GM12878 (cell line): ENCODE data around the gene PHF10.

Experiments
- DPF2 ChIP-seq: fragments of 450-650 bp; IDR thresholded peaks from 2 replicates; pipeline ENCODE4 v1.6.1; 2017; ENCODE audit warnings: mild to moderate bottlenecking
- EP300 ChIP-seq, 2 experiments: fragments of 150-350 bp in 1 of 2; IDR thresholded peaks; 2 replicates each; pipeline ENCODE4 v1.6.1; 2011 to 2012; ENCODE audit warnings: low read depth in 2 of 2, low read length in 2 of 2, borderline replicate concordance in 1 of 2, improper control_type of control experiment in 1 of 2, inconsistent platforms in 1 of 2; ENCODE audit not compliant: control insufficient read depth in 1 of 2
- ESRRA ChIP-seq: IDR thresholded peaks from 2 replicates; pipeline ENCODE4 v1.6.1; 2012; ENCODE audit warnings: mild to moderate bottlenecking, low read length, improper control_type of control experiment
- GABPA ChIP-seq: IDR thresholded peaks from 2 replicates; pipeline ENCODE4 v1.6.1; 2014; ENCODE audit warnings: antibody characterized with exemption, low read depth, mild to moderate bottlenecking, inconsistent platforms
- JUND ChIP-seq: IDR thresholded peaks from 2 replicates; pipeline ENCODE4 v1.6.1; 2012; ENCODE audit warnings: low read depth, mild to moderate bottlenecking, low read length, improper control_type of control experiment, moderate library complexity
- LARP7 ChIP-seq: fragments of 450-650 bp; IDR thresholded peaks from 2 replicates; pipeline ENCODE4 v1.6.1; 2017; ENCODE audit warnings: mild to moderate bottlenecking

- TF ChIP-seq ESRRA (no peak), LARP7 (no peak), JUND (no peak), GABPA (no peak), DPF2 (no peak), EP300 (IDR thresholded peaks at IDR 0.05; ENCODE audit: borderline replicate concordance in 1 of 2, control insufficient read depth in 1 of 2, low read depth in 2 of 2, low read length in 2 of 2) (no peak)
Measured at GRCh38 chr6:169714595-169714994, 9.7 kb downstream of the PHF10 start.
